HFFc6 (cell line): Measurements from ENCODE around the gene SYCE1. TPM values are rescaled to one million over a fixed set of nuclear protein-coding genes. Genes with fewer than 3 reads are reported as not detected.
"Not testable (repeated sequence)": the region's sequence is repeated elsewhere in the genome, so short reads cannot be mapped to it uniquely, and the experiment has no call there.

Experiments used
- DNase-seq: peaks from one replicate; pipeline ENCODE4 v3.0.0-alpha.2; 2018
- H3K27ac Mint-ChIP-seq: 2 replicates; pipeline ENCODE4 v1.8.0; 2020; ENCODE audit warnings: mild to moderate bottlenecking, mixed read lengths
- H3K27me3 Mint-ChIP-seq: 2 replicates; pipeline ENCODE4 v1.8.0; 2021; ENCODE audit warnings: mild to moderate bottlenecking, moderate library complexity, mixed read lengths; ENCODE audit not compliant: insufficient read depth
- H3K36me3 Mint-ChIP-seq: 2 replicates; pipeline ENCODE4 v1.8.0; 2021; ENCODE audit warnings: low read depth, mixed read lengths
- H3K4me1 Mint-ChIP-seq: 2 replicates; pipeline ENCODE4 v1.8.0; 2020; ENCODE audit warnings: low read depth, mixed read lengths
- H3K4me3 Mint-ChIP-seq: 2 replicates; pipeline ENCODE4 v1.8.0; 2020; ENCODE audit warnings: mild to moderate bottlenecking, moderate library complexity, mixed read lengths
- H3K9me3 Mint-ChIP-seq: 2 replicates; pipeline ENCODE4 v1.8.0; 2020; ENCODE audit warnings: mild to moderate bottlenecking, mixed read lengths
- total RNA-seq, 6 experiments: library from RNA; stranded (reverse); fragmentation: NEBNext Ultra II Directional; extraction: Animal tissue kit (Norgen Biotek cat#: 25700); gene quantifications; 2 replicates in 1 of 6; 3 replicates in 5 of 6; pipeline ENCODE4 v1.2.3, GENCODE V29; 2021
- TF ChIP-seq, protein P1 (sequence below): fragments of 200-600 bp; sonication (generic); IDR thresholded peaks from 2 replicates; pipeline ENCODE4 v1.5.0; 2021; ENCODE audit warnings: antibody characterized with exemption, mild to moderate bottlenecking

Gene SYCE1
- total RNA-seq, 6 experiments from 2014 or later, result not detected

GRCh38 chr10:133554600-133554999, 10.8 kb downstream of the SYCE1 start:
- TF ChIP-seq, protein P1, sequence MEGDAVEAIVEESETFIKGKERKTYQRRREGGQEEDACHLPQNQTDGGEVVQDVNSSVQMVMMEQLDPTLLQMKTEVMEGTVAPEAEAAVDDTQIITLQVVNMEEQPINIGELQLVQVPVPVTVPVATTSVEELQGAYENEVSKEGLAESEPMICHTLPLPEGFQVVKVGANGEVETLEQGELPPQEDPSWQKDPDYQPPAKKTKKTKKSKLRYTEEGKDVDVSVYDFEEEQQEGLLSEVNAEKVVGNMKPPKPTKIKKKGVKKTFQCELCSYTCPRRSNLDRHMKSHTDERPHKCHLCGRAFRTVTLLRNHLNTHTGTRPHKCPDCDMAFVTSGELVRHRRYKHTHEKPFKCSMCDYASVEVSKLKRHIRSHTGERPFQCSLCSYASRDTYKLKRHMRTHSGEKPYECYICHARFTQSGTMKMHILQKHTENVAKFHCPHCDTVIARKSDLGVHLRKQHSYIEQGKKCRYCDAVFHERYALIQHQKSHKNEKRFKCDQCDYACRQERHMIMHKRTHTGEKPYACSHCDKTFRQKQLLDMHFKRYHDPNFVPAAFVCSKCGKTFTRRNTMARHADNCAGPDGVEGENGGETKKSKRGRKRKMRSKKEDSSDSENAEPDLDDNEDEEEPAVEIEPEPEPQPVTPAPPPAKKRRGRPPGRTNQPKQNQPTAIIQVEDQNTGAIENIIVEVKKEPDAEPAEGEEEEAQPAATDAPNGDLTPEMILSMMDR, result no peak
- no peak overlapping the region for H3K27ac Mint-ChIP-seq
- no peak for DNase-seq
- H3K36me3 Mint-ChIP-seq, result no peaks in the 10 kb centered on the region
- no peak overlapping the region for H3K4me3 Mint-ChIP-seq
- no peaks in the 10 kb centered on the region; the same call in 1 of the 2 replicates for H3K9me3 Mint-ChIP-seq
- H3K27me3 Mint-ChIP-seq, result peaks cover 9% of the 10 kb centered on the region
- no peaks in the 10 kb centered on the region for H3K4me1 Mint-ChIP-seq

DNA sequence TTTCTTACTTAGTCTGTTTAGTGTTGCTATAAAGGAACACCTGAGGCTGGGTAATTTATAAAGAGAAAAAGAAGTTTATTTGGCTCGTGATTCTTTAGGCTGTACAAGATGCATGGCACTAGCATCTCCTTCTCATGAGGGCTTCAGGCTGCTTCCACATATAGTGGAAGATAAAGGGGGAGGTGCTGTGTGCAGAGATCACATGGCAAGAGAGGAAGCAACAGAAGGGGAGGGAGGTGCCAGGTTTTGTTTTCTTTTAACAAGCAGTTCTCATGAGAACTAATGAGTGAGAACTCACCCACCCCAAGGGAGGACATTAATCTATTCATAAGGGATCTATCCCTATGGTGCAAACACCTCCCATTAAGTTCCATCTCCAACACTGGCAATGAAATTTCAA, 20.9 kb downstream of the SYCE1 start:
- H3K9me3 Mint-ChIP-seq, result peaks cover 18% of the 10 kb centered on the region
- H3K36me3 Mint-ChIP-seq, result no peaks in the 10 kb centered on the region
- no peak overlapping the region for H3K27ac Mint-ChIP-seq
- TF ChIP-seq, protein P1, result no peak
- no peak overlapping the region for H3K4me3 Mint-ChIP-seq
- peaks cover 2% of the 10 kb centered on the region for H3K27me3 Mint-ChIP-seq
- DNase-seq, result no peak
- H3K4me1 Mint-ChIP-seq, result no peaks in the 10 kb centered on the region

- H3K27ac Mint-ChIP-seq, H3K4me1 Mint-ChIP-seq, H3K9me3 Mint-ChIP-seq, H3K4me3 Mint-ChIP-seq, H3K36me3 Mint-ChIP-seq, H3K27me3 Mint-ChIP-seq, DNase-seq: not testable (repeated sequence)
Measured at GRCh38 chr10:133541441-133541975, 23.9 kb downstream of the SYCE1 start.

DNA sequence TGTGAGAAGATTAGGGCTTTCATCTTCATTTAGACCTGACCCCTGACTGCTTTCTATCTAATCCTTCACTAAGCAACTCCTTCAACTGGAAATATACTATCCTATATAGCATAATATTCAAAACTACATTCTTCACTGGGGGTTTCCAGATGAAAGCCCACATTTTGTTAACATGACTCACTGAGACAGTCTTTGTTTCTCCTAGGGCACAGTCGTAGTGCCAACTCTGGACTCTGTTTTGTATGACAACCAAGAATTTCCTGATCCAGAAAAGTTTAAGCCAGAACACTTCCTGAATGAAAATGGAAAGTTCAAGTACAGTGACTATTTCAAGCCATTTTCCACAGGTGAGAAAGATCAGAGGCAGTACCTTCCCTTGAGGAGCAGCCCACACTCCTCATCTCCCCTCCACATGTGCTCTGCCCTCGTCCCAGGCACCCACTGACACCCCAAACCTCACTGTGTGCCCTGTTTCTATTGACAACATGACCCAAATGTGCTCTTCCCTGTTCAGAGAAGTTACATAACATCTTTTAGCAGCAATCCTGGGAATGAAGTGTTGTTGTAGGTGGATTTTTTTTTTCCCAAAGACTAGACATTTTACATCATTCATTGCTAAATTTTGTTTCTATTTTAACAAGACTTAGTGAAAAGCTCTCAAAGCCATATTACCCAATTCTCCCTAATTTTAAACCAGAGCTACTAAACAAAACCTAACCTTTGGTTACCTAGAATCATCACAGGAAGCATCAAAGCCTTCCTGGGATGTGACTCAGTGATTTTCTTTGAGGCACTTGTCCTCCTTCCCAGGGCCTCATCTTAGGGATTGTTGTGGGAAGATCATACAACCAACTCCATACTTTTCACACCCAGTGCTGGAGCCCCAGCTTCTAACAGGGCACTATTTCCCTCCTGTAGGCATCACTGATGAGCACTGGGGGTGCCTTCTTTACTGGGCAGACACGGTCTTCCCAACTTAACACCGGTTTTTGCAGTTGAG, 27.5 kb downstream of the SYCE1 start:
- Mint-ChIP-seq H3K36me3 (no peaks in the 10 kb centered on the region), H3K27ac (no peak overlapping the region)

DNA sequence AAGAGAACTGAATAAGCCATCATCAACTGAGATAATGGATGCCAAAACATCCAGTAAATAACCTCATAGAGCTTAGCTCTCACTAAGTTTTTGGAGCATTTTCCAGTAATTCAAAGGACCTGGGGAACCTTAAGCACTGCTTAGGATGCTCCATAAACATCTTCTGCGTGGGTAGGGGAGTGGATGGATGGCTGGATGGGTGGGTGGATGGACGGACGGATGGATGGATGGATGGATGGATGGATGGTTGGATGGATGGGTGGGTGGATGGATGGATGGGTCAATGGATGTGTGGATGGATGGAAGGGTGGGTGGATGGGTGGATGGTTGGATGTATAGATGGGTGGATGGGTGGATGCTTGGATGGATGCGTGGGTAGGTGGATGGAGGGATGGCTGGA, 29.2 kb downstream of the SYCE1 start:
- Mint-ChIP-seq H3K36me3 (no peaks in the 10 kb centered on the region), H3K27me3 (peaks cover 17% of the 10 kb centered on the region), H3K4me1 (no peaks in the 10 kb centered on the region), H3K9me3 (no peaks in the 10 kb centered on the region), H3K4me3 (no peak overlapping the region), H3K27ac (no peak overlapping the region)
- no peak for DNase-seq
- TF ChIP-seq, protein P1, result no peak

More for the DNA sequence above, 27.5 kb downstream of the SYCE1 start:
- peaks cover 8% of the 10 kb centered on the region for H3K27me3 Mint-ChIP-seq
- no peaks in the 10 kb centered on the region for H3K9me3 Mint-ChIP-seq
- no peaks in the 10 kb centered on the region for H3K4me1 Mint-ChIP-seq
- TF ChIP-seq, protein P1, result no peak
- no peak for DNase-seq
- H3K4me3 Mint-ChIP-seq, result no peak overlapping the region

- no peak for DNase-seq
- H3K27me3 Mint-ChIP-seq, result peaks cover 28% of the 10 kb centered on the region
- TF ChIP-seq, protein P1, result no peak
- H3K4me3 Mint-ChIP-seq, result no peak overlapping the region
- H3K36me3 Mint-ChIP-seq, result no peaks in the 10 kb centered on the region; the same call in 1 of the 2 replicates
- peaks cover 1% of the 10 kb centered on the region; the same call in 1 of the 2 replicates for H3K4me1 Mint-ChIP-seq
- no peak overlapping the region for H3K27ac Mint-ChIP-seq
- no peaks in the 10 kb centered on the region for H3K9me3 Mint-ChIP-seq
Measured at GRCh38 chr10:133534417-133534816, 31.0 kb downstream of the SYCE1 start.
